GM19023 (cell line): ENCODE measurements around the gene CADM2.

Source experiments
- ATAC-seq: cut with Tn5 transposase; IDR thresholded peaks from one replicate; pipeline ENCODE4 v1.9.1; 2021; ENCODE audit warnings: mild to moderate bottlenecking, moderate library complexity; ENCODE audit not compliant: unreplicated experiment

CADM2 gene

DNA sequence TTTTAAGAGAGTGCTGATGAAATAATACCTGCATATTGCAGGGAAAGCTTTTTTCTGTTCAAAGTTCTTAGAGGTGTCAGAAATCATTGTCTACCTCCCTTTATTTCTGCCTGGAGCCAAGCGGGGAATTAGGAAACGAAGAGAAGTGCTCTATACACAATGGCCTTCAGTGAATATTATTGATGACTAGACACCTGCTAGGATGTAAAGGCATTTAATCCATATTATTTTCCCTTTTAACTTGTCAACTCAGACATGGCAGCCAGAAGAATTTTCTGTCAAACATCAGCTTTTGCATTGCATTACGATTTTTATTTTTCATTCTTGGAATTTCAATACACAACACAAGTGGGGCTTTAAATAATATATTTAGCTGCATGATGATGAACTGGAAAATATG is 24.7 kb downstream of the CADM2 start:
- no peak for ATAC-seq

- ATAC-seq, result no peak
Observed at GRCh38 chr3:84984429-84984828, 25.6 kb downstream of the CADM2 start.

- ATAC-seq, result no peak
Observed at GRCh38 chr3:84985795-84986194, 27.0 kb downstream of the CADM2 start.

DNA sequence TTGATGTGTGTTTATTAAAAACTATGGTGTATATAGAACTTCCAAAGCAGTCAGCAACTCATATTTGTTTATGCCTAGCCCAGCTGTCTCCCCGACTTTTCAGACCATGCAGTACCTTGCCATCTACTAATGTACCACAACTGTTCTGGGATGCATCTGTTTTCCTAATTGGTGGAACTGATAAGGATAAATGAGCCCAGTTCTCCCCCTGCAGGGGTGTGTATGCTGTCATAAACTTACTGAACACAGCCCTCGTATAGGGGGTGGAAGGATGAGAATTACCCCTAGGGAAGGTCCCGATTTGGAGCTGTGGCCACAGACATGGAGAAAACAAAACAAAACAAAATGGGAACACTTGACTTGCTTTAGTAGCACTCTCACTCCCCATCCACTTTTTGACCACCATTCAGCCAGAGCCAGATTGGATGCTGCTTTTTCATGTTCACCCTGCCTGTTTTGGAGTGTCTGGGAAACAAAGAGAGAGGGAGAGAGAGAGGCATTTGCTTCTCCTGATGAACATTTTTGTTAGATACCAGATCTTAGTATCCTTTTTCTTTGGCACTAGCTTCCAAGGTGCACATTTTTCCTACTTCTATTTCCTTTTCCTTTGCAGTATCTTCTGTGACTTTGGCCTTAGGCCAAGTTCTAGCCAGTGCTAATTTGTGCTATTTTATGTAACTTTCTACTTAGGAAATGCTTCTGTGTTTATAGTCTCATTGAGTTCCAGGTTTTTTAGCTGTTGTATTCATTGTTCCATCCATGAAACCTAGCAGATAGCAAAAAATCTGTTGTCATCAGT is 29.1 kb downstream of the CADM2 start:
- ATAC-seq, result no peak

- no peak for ATAC-seq
Observed at GRCh38 chr3:84989102-84989501, 30.3 kb downstream of the CADM2 start.

- ATAC-seq, result no peak
Observed at GRCh38 chr3:84991422-84991900, 32.7 kb downstream of the CADM2 start.

GRCh38 chr3:84993956-84994355 is 35.2 kb downstream of the CADM2 start:
- ATAC-seq, result no peak

GRCh38 chr3:84998545-84998944 is 39.8 kb downstream of the CADM2 start:
- no peak for ATAC-seq

DNA sequence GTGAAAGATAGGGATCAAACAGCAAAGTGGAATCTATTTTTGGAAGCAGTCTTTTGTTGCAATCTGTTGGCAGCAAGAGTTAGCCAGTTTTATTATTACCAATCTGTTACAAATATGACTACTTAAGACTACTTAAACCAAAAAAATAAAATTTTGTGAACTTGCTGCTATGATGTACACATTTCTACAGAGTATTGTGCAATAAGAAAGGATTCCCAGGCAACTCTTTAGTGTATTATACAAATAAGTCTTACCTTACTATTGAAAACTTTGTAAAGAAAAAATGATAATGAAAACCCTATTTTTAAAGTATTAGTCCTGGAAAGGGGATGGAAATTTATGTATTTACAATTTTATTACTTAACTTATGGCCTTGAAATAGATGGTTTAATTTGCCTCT is 44.7 kb downstream of the CADM2 start:
- no peak for ATAC-seq

DNA sequence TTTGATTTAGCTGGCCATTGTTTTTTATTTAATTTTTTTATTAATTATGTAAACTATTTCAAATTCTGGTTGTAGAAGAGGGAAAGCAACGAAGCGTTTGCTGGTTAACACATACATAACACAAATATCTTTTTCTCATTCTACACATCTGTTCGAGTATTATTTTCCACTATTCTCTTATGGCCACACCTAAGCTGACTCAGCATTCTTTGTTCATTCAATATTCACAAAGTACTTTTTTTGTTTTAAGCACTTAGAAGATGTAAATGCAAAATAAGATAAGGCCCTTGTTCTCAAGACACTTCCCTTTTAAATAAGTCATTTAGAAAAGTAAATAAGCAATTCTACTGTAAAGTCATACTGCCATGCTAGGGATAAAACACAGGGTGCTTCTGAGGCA is 45.4 kb downstream of the CADM2 start:
- ATAC-seq, result no peak

DNA sequence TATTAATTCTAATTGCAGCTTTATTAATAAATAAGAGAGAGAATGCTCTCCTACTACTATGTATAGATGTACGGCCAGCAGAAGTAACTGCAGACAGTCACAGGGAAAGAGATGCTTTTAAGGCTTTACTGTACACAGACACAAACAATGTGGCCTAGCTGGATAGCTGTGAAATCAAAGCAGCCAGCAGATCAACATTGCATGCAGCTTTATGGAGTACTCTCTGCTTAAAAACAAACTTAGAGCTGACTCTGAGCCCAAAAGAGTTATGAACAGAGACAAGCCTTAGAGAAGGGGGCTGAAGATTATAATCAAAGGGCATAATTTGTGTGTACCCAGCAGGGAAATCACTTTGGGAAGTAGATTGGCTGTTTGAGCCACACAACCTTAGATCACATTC is 47.2 kb downstream of the CADM2 start:
- no peak for ATAC-seq

DNA sequence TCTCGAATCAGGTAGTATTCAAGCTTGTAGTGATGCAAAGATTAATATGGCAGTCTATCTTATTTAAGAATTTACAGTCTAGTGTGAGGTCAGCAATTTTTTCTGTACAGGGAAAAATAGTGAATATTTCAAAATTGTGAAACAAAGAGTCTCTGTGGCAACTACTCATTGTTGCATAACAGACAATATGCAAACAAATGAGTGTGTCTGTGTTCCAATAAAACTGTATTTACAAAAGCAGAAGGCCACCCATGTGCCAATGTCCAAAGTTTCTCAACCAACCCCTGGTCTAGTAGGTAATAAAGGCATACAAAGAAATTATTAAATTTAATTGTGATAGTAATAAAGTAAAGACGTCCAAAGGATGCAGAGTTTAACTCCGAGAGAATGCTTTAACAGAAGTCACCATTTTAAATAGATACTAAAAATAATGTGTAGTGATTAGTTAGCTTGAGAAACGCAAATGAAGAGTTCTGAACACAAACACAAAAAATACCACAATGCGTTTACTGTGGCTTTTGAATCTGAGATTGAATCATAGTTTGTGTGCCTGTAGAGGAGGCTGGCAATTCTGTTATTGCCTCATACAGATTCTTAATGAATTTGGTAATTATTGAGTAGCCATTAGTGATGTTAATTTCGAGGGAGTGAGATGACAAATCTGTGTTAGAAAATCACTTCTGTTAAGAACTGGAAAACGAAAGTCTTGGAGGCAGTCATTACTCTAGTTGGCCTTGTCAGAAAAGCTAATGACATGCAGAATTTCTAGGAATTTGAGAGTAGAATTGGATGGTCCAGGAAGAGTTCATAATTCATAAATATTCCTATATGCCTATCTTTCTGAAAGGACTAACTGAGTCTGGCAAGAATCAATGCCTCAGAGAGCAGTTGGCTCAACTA is 48.7 kb downstream of the CADM2 start:
- no peak for ATAC-seq

DNA sequence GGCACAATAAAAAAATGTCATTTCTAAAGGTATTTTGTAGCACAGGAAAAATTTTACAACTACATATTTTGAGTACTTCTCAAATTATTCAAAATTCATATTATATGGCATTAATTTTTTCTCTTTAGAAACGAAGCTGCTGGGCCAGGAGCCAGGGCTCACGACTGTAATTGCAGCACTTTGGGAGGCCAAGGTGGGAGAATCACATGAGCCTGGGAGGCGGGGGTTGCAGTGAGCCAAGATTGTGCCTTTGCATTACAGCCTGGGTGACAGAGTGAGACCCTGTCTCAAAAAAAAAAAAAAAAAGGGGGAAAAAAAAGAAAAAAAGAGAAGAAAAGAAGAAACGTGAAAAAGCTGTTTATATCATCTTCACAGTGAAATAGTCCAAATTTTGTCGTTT is 62.0 kb downstream of the CADM2 start:
- ATAC-seq, result no peak

GRCh38 chr3:85030052-85030451 is 71.3 kb downstream of the CADM2 start:
- ATAC-seq, result no peak

DNA sequence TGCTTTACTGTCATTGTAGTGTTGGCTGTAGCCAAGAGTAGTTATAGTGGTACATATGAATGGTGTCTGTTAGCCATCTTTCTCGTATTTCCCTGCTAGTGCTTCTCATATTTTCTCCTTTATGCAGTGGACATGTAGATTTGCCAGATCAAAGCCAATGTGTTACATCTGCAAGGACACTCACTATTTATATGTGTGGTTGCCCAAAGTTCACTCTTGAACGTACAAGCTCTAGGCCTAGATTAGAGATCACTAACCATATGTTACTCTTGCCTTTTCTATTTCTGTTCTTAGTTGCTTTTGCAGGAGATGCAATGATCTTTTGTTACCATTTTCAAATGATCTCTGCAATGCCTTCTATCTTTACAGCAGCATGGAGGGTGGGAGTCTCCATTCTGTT is 78.4 kb downstream of the CADM2 start:
- ATAC-seq, result no peak

- no peak for ATAC-seq
Observed at GRCh38 chr3:85041001-85041400, 82.2 kb downstream of the CADM2 start.

- no peak for ATAC-seq
Observed at GRCh38 chr3:85041562-85042055, 82.8 kb downstream of the CADM2 start.

DNA sequence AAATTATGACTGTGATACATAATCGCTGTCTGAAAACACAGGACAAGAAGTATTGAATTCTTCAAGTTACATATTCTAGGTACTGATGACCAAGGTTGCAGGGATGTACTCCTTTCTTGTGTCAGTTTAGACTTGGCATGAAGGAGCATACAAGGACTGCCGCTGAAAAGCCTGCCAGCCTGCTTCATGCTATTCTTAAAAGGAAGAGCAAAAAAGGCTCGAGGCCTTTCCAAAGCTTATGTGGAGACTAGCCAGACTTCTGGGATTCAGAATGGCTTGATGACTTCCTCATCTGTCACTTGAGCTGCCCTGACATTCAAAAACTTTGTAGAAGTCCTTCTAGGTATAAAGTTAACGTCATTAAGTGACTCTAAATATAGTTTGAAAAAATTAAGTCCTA is 92.0 kb downstream of the CADM2 start:
- no peak for ATAC-seq

- no peak for ATAC-seq
Observed at GRCh38 chr3:85051786-85052185, 93.0 kb downstream of the CADM2 start.

DNA sequence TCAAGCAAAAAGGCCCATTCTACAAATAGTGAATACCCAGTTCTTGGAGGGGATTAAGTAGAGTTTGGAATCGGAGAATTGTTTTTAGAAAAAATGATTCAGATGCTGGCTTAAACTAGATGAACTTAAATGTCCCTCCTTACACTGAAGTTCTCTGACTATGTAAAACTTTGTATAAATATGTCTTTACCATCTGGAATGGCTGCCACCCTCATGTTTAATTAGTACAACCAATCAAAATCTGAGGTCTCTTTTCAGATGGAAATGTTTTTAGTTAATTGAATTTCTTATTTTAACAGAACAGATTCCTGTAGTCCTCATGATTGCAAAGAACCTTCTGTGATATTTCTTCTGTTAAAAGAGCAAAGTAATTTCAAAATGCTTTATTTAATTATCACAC is 94.8 kb downstream of the CADM2 start:
- ATAC-seq, result no peak

DNA sequence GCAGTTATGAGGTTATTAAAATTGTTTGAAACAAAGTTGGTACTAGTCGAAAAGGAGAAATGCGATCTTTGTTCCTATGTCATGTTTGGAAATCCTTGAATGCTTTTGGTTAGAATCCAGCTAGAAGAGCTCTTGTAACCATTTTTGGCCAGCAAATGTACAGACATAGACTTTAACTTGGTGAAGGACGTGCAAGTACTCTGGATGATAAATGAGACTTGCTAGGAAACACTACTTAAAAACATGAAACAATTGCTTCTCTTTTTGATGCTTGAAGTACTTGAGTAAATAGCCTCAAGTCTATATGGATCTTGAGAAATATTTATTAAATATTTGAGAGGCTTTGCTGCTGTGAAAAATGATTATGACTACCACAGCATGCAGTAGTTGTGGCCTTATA is 95.8 kb downstream of the CADM2 start:
- ATAC-seq, result no peak

DNA sequence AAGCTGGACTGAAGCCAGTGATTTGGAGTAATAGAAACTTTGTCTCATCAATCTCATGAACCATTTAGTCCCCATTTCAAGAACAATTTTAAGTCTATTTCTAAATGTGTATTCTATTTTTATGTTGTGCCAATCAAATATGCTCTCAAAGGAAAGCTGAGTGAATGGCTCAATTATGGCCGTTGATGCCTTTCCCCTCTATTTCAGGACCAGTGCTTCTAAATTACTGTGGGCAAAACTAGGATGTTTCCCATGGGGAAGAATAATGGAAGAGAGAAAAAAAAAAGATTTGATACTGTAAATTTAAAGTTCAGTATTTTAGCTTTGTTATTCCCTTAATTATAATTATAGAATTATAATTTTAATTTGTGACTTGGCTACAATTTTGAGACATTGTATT is 110.1 kb downstream of the CADM2 start:
- ATAC-seq, result no peak
